Frontal cortex (tissue), 4 donors: Measurements from ENCODE around the gene FHIT. TPM values are rescaled to one million over a fixed set of nuclear protein-coding genes. Genes with fewer than 3 reads are reported as not detected.
"Not testable (repeated sequence)": the region's sequence is repeated elsewhere in the genome, so short reads cannot be mapped to it uniquely, and the experiment has no call there.

Experiments
- DNase-seq, 2 donors: peaks; one replicate each; pipeline ENCODE4 v3.0.0; 2012; ENCODE audit warnings: low spot score in 2 of 2
- FAIRE-seq: peaks from 2 replicates; lab custom pipeline; 2012; peaks lifted over from hg19 to GRCh38; lab: Jason Lieb, UNC
- total RNA-seq: library from RNA; depleted of rRNA; stranded (reverse); fragments of >200 nt; gene quantifications from one replicate; pipeline ENCODE4 v1.2.3, GENCODE V29; 2014
- donor health status: control.
- donor health status: control.
- donor health status: control.

Gene FHIT
- total RNA-seq, 1 donor from 2014 or later = 1.6 TPM

GRCh38 chr3:61231693-61232092, 19.6 kb downstream of the FHIT start:
- no peak for DNase-seq
- no peak for FAIRE-seq

GRCh38 chr3:61227799-61228198, 23.5 kb downstream of the FHIT start:
- DNase-seq (no peak), FAIRE-seq (no peak)

- no peak for FAIRE-seq
- DNase-seq = no peak
Observed at GRCh38 chr3:61226166-61226686, 25.0 kb downstream of the FHIT start.

DNA sequence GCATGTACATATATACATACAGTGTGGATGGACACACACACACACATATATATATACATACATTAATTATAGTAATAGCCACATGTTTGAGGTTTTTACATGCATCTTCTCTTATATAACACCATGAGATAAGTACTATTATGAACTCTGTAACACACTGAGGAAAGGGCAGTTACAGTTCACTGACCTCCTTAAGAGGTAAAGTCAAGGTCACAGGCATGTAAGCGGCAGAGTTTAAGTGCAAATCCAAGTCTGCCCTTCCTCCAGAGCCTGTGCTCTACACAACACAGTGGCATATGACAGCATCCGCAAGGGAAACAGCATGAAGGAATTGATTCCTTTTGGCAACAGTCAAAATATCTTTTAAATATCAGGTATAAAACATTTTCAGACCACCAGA, 26.4 kb downstream of the FHIT start:
- DNase-seq (no peak), FAIRE-seq (no peak)

DNA sequence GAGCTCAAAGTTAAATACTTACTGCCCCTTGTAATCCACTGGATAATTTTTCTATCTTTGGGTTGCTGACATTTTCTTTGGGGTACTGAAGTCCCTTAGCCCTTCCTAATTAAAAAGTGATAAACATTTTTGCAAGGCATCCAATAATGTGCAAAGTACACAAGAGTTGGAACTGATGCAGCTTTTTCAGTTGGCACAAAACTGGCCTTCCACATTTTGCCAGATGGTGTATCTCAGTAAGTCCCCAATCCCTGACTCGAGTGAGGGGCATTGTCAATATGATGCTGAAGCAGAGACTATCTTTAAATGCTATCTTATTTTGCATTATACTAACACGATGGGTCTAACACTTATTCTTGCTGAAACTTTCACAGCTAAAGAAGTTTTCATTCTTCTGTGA, 27.8 kb downstream of the FHIT start:
- DNase-seq (no peak), FAIRE-seq (no peak)

- no peak for DNase-seq
- FAIRE-seq = no peak
Observed at GRCh38 chr3:61222467-61222866, 28.8 kb downstream of the FHIT start.

DNA sequence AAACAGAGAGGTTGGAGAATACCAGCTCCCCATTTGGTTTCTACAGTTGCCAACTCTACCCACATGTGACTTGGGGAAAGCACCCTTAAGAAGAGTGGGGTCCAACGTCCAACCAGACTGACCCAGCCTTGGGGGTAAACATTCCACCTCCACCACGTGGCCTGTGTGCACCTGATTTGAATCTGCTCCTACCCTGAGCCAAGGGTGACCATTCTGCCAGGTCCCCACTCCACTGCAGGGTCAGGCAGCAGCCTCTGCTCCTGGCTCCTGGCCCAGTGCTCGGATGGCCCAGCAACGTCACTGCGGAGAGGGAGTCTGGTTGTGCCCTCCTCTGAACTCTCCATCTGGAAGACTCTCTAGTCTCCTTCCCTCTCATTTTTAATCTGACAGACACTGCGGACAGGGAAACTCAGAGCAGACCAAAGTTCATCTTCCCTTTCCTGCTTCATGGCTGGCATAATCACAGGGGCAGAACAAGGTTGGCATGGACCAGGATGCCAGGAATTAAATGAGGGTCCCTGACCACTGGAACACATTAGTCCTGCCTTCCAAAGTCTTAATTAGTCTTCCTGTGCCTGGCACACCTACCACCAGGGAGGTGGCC, 29.4 kb downstream of the FHIT start:
- DNase-seq (no peak), FAIRE-seq (no peak)

GRCh38 chr3:61218504-61218903, 32.7 kb downstream of the FHIT start:
- FAIRE-seq (no peak), DNase-seq (no peak)

DNA sequence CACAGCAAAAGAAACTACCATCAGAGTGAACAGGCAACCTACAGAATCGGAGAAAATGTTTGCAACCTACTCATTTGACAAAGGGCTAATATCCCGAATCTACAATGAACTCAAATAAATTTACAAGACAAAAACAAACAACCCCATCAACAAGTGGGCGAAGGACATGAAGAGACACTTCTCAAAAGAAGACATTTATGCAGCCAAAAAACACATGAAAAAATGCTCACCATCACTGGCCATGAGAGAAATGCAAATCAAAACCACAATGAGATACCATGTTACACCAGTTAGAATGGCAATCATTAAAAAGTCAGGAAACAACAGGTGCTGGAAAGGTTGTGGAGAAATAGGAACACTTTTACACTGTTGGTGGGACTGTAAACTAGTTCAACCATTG, 35.1 kb downstream of the FHIT start:
- not testable (repeated sequence) for FAIRE-seq, DNase-seq

DNA sequence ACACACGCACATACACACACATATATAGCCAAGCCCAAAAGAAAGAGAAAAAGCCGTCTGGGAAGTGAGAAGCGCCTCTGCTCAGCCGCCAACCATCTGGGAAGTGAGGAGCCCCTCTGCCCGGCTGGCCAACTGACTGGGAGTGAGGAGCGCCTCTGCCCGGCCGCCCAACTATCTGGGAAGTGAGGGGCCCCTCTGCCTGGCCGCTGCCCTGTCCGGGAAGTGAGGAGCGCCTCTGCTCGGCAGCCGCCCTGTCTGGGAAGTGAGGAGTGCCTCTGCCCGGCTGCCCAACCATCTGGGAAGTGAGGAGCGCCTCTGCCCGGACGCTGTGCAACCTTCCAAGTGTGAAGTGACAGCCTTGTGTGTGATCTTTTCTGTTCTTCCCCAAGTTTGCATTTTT, 49.2 kb downstream of the FHIT start:
- FAIRE-seq (no peak), DNase-seq (no peak)

DNA sequence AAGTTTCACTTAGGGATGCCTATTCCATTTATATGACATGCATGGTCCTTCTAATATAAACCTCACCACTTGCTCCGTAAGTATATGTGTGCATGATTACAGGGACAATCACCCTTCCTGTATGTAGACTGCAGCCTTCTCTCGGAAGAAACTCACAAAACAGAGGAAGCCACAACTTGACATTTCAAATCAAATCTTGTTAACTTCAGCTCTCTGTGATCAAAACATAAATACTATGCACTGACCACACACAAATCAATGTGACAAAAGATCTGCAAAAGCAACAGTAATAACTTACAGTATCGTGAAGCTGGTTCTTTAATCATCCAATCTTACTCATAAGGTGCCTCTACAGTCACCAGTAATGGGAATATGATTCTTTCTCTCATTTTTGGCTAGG, 50.2 kb downstream of the FHIT start:
- no peak for DNase-seq
- FAIRE-seq = no peak

DNA sequence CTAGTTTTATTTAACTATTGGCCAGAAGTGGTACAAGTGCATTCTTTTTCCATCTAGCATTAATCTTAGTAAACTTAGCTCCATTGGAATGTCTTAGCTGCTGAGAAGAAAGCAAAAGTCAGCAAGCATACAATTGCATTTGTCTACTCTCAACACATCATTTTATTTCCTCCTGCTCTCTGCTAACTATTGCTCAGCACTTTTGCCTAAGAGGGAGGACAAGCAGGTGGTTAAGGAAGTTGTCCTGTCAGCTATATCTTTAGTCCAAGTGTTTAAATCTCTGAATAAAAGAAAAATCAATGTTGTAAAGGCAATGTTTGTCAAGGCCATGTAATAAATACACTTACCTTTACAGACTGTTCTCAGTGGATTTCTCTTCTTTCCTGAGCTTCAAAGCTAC, 51.0 kb downstream of the FHIT start:
- no peak for DNase-seq

DNA sequence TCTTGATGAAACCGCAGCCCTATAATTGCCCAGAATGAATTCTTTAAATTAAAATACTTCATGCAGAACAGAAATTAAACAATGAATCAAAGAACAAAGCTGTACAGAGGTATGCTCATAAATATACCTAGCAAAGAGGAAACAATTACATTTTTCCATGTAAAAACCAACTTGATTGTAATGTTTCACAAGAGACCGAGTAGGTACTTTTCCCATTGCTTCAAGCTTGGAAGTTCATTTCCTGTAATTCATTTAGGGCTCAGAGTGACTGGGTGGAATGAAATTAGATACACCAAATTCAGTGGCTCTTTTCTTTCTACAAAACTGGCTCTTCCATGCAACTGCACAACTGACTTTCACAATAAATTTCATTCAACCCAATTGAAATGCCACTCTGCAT, 51.4 kb downstream of the FHIT start:
- DNase-seq (no peak), FAIRE-seq (no peak)

More for the DNA sequence above, 51.0 kb downstream of the FHIT start:
- FAIRE-seq = no peak

DNA sequence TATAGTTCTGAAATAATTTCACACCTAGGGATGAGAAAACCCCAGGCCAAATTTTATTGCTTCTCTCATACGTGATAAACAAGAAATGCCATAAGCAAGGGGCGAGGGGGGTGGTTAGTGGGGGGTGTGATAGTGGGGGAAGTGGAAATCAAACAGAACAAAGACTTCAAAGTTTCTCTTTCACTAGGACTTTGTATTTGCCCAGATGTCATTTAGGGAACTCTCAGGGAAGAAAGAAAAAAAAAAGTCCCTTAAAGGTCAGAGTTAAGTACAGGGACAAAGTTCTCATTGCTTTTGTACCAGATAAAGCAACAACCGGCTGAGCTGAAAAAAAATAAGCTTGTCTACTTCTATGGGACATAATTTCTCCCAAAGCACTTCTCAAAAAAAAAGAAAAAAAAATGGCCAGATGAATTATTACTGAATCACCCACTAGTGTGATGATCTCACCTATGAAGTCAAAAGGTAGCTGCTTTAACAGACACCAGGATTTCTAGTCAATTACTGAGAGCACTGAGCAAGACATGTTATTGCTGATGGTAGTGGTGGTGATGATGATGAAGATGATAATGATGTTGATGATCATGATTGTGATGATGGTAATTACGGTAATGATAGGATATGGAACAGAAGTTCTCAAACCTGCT, 56.2 kb downstream of the FHIT start:
- FAIRE-seq (no peak), DNase-seq (no peak)

DNA sequence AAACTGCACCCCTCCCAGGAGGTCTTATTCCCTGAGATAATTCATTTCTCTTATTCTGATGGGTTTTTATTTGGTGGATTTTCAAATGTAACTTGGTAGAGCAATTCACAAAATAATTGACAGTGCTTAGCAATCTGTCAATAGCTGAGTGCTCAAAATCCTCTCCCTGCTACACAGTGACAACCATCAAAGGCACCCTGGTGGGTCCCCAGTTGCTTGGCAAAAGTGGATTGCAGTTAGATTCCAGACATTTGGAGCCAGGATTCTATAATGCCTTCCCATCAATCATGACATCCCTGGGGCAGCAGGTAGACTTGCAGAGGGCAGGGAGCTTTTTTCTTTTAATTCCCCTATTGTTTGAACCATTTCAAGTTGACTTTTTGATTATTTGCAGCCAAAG, 59.0 kb downstream of the FHIT start:
- no peak for DNase-seq
- no peak for FAIRE-seq

GRCh38 chr3:61190205-61190604, 61.0 kb downstream of the FHIT start:
- not testable (repeated sequence) for FAIRE-seq

GRCh38 chr3:61186030-61186429, 65.2 kb downstream of the FHIT start:
- FAIRE-seq (no peak), DNase-seq (no peak)

More at GRCh38 chr3:61190205-61190604, 61.0 kb downstream of the FHIT start:
- not testable (repeated sequence) for DNase-seq

GRCh38 chr3:61184956-61185355, 66.3 kb downstream of the FHIT start:
- DNase-seq = no peak

DNA sequence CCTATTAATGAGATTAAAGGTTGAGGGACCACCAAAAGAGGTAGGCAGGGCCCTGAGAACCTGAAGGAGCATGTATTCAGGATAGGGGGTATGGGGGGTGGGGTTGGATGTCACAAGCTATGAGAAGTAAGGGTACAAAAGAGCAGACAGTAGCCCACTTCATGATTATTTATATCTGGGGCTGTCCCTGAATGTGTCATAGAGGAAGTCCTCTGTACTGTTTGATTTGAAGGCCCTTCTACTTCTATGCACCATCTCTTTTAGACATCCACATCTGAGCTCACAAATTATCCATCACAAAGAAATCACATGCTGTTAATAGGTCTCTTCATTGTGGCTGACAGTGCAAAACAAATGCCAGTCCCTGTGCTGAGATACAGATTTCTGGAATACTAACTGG, 68.6 kb downstream of the FHIT start:
- no peak for FAIRE-seq
- no peak for DNase-seq

More at GRCh38 chr3:61184956-61185355, 66.3 kb downstream of the FHIT start:
- no peak for FAIRE-seq

- FAIRE-seq (no peak), DNase-seq (no peak)
Observed at GRCh38 chr3:61181874-61182273, 69.4 kb downstream of the FHIT start.

DNA sequence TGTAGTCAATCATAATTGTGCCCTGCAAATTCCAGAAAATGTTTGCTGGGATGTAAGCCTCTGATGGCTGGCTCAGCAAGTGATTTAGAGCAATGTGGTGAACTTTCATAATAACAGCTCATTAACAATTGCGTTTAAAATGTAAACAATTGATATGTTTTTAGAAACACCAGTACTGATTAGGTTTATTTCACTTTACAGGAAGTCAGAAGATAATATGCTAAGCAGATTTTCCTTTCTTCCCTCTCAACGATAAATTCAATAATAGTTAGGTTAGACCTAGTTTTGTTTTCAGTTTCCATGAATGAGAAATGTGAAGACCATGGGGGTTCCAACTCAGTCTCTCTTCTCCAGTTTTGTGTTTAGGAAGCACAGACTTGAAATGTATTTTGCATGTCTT, 71.0 kb downstream of the FHIT start:
- DNase-seq (no peak), FAIRE-seq (no peak)

DNA sequence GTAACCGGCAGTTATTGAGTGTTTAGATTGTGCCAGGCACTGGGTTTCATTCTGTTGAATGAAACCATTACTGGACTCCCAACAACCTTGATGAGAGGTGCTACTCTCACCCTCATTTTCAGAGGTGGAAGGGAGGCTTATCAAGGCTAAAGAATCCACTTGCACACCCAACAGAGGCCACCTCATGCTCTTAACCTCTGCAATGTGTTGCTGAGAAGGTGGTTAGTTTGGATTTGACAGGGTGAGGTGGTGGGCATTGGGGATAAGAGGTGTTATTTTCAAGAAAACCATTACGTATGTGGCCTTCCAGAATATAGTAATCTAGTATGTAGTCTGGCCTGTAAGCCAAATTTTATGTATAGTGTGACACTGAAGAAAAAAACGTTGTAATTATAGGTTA, 73.1 kb downstream of the FHIT start:
- no peak for FAIRE-seq

More for the DNA sequence above, 73.1 kb downstream of the FHIT start:
- DNase-seq = no peak
